ENCODE data around the gene SLC37A4. TPM values are rescaled to one million over a fixed set of nuclear protein-coding genes. Genes with fewer than 3 reads are reported as not detected.

SLC37A4 gene
- total RNA-seq, 1 donor from 2014 or later = 16.4 TPM

DNA sequence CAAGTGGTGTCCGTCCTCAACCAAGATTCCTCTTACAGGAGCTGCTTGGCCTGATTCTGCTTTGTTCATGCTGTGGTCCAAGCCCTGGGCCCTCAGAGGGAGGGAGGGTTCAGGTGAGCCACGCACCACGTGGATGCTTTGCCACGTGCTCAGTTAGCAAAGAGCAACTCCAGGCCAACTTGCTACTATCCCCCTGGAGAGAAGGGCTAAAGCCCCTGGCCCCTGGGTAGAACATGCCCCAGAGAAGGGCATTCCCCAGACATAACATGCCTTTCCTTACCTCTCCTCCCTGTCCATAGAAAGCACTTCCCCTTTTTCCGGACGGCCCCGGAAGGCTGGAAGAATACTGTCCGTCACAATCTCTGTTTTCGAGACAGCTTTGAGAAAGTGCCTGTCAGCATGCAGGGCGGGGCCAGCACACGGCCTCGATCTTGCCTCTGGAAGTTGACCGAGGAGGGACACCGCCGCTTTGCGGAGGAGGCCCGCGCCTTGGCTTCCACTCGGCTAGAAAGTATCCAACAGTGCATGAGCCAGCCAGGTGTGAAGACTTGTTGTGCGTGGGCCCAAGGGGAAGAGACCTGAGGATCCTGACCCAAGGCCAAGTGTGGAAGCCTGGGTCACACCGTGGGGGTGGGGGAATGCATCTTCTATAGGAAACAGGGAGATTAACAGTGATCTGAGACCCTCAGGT, 50.3 kb downstream of the SLC37A4 start:
- intact Hi-C loops (cut with micrococcal nuclease) = no loop called here

GRCh38 chr11:118979434-118979833, 51.2 kb downstream of the SLC37A4 start:
- intact Hi-C loops (cut with micrococcal nuclease) = no loop called here

DNA sequence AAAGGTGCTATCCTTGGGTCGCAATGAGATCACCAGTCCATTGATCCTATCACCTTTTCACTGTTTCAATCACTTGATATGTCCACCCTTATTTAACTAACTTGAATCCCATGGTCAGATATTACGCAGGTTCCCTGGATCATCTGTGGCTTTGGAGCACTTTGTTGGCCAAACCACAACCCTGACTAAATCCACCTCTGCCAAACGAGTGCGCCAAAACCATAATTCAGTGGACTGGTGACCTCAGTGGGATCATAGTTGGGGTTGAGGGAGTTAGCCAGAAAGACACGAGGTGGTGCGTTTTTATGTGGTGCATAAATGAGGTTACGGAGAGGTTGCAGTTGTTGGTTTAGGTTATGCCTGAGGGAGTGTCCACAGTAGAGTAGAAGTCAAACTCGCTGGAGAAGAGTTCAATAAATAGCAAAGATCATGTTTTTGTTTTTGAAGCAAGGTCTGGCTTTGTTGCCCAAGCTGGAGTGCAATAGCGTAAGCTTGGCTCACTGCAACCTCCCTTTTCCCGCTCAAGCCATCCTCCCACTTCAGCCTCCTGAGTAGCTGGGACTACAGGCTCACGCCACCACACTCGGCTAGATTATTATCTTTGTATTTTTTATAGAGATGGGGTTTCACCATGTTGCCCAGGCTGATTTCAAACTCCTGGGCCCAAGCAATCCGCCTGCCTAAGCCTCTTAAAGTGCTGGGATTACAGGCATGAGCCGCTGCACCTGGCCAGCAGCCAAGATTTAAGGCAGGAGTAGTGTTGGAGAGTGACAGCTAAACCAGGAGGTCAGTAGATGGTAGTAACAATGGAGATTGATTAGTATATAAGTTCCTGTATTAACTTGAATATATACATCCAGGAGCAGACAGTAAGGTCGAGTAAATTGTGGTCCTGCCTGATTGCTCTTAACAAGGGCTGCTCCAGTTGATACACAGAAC, 54.6 kb downstream of the SLC37A4 start:
- intact Hi-C loops (cut with micrococcal nuclease) = no loop called here

Other genes starting within 250 kb of the SLC37A4 start
- 157 and 159 TPM in 2 replicates for gene DDX6, start 239.7 kb downstream of the SLC37A4 start, total RNA-seq
- gene CXCR5, start 147.0 kb downstream of the SLC37A4 start, total RNA-seq = 0.51 and 0.59 TPM in 2 replicates
- 65.4 and 69.0 TPM in 2 replicates for gene BCL9L, start 105.0 kb downstream of the SLC37A4 start, total RNA-seq
- not detected in 2 replicates for gene UPK2, start 74.6 kb downstream of the SLC37A4 start, total RNA-seq
- gene FOXR1, start 59.1 kb downstream of the SLC37A4 start, total RNA-seq = not detected in 2 replicates
- gene CENATAC, start 32.7 kb downstream of the SLC37A4 start, total RNA-seq = 62.5 and 66.6 TPM in 2 replicates
- 1,270 and 1,290 TPM in 2 replicates for gene RPS25, start 12.5 kb downstream of the SLC37A4 start, total RNA-seq
- gene TRAPPC4, start 12.1 kb downstream of the SLC37A4 start, total RNA-seq = 82.3 and 94.9 TPM in 2 replicates
- gene HYOU1, start 26.3 kb upstream of the SLC37A4 start, total RNA-seq = 260 and 261 TPM in 2 replicates
- gene VPS11, start 36.9 kb upstream of the SLC37A4 start, total RNA-seq = 38.3 and 38.6 TPM in 2 replicates
- gene HMBS, start 54.0 kb upstream of the SLC37A4 start, total RNA-seq = 24.6 and 27.3 TPM in 2 replicates
- gene DPAGT1, start 71.0 kb upstream of the SLC37A4 start, total RNA-seq = 67.6 and 68.0 TPM in 2 replicates
- gene C2CD2L, start 76.5 kb upstream of the SLC37A4 start, total RNA-seq = 36.6 and 42.2 TPM in 2 replicates
- gene HINFP, start 90.7 kb upstream of the SLC37A4 start, total RNA-seq = 48.5 and 48.8 TPM in 2 replicates
- gene ABCG4, start 118.2 kb upstream of the SLC37A4 start, total RNA-seq = not detected in 2 replicates
- 25.2 and 26.0 TPM in 2 replicates for gene NLRX1, start 137.8 kb upstream of the SLC37A4 start, total RNA-seq
- 0.49 and 0.90 TPM in 2 replicates for gene NHERF4, start 154.6 kb upstream of the SLC37A4 start, total RNA-seq
- gene CBL, start 175.5 kb upstream of the SLC37A4 start, total RNA-seq = 42.0 and 42.1 TPM in 2 replicates